ENCODE results near the gene FANCB.

- TF ChIP-seq POLR2A (IDR thresholded peaks at IDR 0.05) (no peak), CTCF (IDR thresholded peaks at IDR 0.05 in 8 of 11, conservative IDR thresholded peaks at IDR 0.05 in 3 of 11) (no peak), POLR2AphosphoS5 (IDR thresholded peaks at IDR 0.05) (no peak)
These were observed 7.7 kb downstream of the FANCB start for GRCh38 chrX:14865201-14865600.
